ENCODE measurements around the gene DNAJB13.

DNAJB13 gene

DNA sequence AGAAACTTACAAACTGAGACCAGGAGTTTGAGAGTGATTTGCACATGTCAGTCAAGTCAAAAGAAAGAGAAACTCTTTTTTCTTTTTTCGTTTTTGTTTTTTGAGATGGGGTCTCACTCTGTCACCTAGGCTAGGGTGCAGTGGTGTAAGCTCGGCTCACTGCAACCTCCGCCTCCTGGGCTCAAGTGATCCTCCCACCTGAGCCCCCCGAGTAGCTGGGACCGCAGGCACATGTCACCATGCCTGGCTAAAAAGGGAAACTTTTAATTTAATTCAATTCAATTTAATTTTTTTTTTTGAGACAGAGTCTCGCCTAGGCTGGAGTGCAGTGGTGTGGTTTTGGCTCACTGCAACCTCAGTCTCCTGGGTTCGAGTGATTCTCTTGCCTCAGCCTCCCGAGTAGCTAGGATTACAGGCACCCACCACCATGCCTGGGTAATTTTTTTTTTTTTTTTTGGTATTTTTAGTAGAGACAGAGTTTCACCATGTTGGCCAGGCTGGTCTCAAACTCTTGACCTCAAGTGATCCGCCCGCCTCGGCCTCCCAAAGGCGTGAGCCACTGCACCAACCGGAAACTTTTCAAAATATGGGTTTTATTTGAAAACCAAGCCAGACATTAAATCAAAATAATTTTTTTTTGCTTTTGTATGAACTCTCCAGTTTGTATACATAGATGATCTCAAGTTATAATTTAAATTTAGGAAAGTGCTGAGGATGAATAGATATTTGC is 48.2 kb downstream of the DNAJB13 start:
- DNase-seq (ENCODE audit: extremely low read depth in 1 of 2, low read depth in 1 of 2): no peak

DNA sequence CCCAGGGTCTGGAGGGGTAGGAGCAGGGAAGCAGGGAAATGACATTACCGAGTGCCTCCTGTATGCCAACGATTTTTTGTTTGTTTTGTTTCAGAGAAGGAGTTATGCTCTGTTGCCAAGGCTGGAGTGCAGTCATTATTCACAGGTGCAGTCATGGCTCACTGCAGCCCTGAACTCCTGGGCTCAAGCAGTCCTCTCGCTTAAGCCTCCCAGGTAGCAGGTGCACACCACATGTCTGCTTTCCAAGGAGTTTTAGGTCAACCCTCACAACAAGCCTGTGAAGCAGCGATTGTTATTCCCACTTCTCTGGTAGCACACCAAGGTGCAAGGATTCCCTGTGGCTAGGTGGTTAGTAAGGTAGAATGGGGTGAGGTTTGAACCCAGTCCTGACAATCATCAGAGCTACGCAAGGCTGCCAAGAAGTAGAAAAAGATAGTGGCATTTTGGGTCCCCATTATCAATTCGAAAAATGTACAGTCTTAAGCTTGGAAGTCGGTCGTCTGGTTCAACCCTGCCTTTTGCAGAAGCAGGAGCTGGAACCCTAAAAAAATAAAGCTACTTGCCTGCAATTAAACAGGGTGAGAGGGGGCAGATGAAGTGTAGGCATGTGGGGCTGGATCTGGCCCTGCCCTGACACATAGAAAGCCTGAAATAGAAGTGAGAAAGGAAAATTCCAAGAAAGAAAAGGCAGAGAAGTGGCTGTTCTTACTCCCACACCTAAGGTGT is 48.9 kb downstream of the DNAJB13 start:
- no peak for DNase-seq (ENCODE audit: extremely low read depth in 1 of 2, low read depth in 1 of 2)

DNA sequence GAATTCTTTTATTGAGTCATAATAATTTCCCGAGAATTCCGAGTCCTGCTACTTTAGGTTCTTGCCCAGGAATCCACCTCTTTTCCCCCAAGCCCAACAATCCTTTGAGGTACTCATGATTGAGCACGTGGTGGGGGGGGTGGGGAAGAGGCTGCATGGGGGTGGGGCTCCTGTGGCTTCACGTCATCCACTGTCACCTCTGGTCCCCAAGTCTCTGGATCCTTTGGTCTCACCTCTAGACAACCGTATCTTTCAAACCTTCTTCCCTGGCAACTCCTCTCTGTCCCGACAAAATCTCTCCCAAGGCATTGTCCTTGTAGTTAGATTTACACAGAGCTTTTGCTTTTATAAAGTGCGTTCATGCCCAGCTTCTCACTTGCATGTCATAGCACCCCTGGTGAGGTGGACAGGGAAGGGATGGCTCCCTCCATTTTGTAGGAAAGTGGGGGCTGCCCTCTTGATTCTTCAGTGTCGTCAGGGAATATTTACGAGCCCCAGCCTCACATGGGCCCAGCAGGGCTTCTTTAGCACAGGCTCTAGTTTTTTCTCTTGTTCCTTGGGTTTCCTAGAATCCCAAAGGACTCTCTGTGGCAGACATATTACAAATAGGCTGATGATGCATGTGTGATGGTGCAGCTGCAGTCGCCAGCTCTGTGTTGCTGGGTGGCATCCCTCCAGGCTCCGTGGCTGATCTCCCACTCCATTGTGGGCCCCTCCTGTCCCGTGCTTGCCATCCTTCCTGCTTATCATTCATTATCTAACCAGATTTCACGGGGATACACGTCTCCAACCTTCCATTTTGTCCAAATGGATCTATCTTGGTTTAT is 49.7 kb downstream of the DNAJB13 start:
- DNase-seq (ENCODE audit: extremely low read depth in 1 of 2, low read depth in 1 of 2): no peak

DNA sequence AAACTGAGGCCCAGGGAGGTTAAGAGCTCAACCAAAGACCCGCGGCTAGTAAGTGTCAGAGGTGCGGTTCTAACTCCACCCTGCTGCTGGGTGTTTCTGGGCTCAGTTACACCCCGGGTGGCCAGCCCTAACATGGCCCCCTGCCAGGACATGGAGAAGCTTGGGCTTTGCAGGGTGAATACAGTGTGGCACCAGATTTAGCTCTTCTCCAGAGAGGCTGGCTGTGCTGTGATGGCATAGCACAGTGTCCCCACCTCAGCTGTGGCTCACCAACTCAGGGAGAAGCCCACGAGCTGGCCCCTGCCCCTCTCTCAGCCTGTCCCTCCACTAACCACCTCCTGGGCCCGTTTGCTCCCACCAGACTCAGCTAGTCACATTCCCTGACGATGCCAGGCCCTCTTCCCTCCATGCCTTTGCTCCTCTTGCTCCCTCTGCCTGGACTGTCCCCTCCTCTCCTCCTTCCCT is 51.0 kb downstream of the DNAJB13 start:
- DNase-seq (ENCODE audit: extremely low read depth in 1 of 2, low read depth in 1 of 2): no peak

DNA sequence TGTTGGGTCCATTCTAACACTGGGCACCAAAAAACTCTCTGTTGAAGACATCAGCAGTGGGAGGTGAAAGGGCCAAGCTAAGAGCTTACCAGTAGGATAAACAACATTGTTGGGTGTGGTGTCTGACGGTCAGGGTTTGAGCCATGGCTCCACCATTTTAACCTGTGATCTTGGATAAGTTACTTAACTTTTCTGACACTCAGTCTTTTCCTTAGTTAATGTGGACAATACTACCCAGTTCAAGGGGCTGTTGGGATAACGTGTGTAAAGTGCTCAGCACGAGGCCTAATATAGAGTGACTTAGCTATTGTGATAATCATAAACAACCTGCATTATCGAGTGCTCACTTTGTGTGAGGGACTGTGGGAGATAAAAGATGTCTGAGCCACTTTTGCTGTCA is 52.0 kb downstream of the DNAJB13 start:
- DNase-seq (ENCODE audit: extremely low read depth in 1 of 2, low read depth in 1 of 2): no peak

DNA sequence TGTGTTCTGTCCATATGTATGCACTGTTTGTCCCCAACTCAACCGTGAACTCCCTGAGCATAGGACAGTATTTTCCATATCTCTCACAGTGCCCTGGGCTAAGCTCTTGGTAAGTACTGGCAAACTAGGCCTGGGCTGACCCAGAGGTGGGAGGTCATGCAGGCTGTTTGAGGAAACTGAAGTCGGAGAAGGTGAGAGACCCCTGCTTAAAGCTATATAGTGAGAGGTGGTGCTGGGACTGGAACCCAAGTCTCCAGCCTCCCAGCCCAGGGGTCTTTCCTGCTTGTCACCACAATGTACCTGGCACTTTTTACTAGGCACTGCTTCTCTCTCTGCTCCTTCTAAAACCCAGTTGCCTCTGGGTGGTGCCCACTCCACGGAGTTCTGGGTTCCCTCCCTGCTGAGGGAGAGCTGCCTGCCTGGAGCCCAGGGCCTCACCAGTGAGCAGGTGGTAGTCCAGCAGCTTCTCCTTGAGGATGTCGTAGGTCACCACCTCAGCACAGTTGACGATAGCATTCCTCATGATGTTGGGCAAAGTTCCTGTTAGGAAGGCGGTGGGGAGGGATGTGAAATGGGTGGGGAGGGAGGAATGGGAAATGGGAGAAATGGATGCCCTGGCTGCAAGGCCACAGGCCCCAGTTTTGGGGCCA is 53.3 kb downstream of the DNAJB13 start:
- no peak for DNase-seq (ENCODE audit: extremely low read depth in 1 of 2, low read depth in 1 of 2)

DNA sequence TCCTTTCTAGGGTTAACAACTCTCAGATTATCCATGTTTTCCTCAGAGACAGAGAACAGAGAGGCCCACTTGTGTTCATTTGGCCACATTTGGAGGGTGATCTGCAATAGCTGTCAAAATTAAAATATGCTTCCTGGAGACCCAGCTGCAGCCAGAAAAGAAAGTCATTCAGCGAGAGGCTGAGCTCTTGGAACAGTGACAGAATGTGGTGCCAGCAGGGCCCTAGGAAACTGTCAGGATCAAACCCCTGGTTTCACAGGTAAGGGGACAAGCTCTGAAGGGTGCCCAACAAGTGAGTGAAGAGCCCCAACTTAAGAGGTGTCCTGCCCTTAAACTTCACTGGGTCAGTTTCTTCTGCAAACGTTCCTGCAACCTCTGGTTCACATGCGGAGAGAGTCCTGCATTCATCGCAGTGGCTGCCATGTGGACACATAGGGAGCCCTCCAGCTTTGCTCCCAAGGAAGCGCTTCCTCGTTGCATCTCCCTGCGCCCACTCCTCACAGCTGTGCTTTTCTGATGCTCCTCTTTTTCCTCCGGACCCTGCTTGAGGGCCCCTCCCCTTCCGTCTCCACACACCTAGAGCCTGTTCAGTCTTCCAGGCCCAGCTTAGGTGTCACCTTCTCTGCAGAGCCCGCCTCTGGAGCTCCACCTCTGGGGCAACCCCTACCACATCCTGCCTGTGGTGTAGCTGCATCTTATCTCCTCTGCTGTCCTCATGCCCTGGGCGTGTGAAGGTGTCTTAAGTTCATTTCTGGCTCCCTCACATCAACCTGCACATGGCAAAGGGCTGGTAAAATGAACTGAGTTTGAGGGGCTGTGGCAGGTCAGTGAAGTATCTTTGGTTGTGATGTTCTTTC is 54.2 kb downstream of the DNAJB13 start:
- DNase-seq (ENCODE audit: extremely low read depth in 1 of 2, low read depth in 1 of 2): peak; percentile 53 to 80

DNA sequence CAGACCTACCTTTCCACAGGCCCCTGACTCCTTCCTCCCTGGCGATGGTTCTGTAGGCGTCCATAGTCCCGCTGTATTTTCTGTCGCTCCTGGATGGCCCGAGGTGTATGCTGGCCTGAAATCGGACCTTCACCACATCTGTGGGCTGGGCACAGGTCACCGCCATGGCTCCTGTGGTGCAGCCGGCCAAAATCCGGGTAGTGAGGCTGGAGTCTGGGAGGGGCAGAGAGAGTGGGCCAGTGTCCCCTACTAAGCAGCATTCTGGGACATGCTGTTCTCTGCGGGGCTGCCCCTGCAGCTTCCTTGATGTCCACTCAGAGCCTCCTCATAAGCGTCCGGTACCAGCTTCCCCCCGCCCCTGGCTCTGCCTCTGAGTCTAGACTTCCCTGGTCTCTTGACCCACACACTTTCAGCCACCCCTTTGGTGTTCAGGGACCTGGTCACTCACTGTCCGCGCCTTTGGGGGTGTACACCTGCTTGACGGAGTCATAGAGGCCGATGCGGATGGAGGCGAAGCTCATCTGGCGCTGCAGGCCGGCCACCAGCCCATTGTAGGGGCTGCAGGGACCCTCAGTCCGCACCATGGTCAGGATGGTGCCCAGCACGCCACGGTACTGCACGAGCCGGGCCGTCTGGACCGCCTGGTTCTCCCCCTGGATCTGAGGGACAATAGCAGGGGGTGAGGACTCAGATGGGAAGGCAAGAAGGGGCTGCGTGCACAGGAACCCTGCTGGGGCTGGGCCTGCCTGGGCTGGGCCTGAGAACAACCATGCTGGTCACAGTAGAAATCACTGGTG is 55.1 kb downstream of the DNAJB13 start:
- no peak for DNase-seq (ENCODE audit: extremely low read depth in 1 of 2, low read depth in 1 of 2)

DNA sequence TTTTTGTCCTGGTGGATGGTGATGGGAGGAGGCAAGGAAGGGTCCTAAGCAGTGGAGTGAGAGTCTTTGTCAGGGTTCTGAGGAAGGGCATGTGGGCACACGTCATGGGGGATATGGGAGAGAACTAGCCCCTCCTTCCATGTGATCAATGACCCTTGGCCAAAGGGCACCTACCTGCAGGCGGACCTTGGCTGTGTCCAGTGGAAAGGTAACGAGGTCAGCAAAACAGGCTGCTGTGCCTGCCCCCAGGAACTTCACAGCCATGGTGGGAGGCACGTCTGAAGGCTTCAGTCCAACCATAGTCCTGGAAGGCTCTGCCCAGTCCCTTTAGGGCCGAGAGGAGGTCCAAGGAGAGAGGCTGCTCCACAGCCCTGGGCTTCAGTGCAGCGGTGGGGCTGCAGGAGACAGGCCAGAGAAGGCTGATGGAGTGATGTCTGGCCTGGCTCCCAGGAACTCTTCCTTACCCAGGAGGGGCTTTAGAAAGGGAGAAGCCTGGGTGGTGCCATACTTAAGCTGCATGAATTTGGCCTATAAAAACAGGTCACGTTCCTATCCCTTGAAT is 56.0 kb downstream of the DNAJB13 start:
- no peak for DNase-seq (ENCODE audit: extremely low read depth in 1 of 2, low read depth in 1 of 2)

DNA sequence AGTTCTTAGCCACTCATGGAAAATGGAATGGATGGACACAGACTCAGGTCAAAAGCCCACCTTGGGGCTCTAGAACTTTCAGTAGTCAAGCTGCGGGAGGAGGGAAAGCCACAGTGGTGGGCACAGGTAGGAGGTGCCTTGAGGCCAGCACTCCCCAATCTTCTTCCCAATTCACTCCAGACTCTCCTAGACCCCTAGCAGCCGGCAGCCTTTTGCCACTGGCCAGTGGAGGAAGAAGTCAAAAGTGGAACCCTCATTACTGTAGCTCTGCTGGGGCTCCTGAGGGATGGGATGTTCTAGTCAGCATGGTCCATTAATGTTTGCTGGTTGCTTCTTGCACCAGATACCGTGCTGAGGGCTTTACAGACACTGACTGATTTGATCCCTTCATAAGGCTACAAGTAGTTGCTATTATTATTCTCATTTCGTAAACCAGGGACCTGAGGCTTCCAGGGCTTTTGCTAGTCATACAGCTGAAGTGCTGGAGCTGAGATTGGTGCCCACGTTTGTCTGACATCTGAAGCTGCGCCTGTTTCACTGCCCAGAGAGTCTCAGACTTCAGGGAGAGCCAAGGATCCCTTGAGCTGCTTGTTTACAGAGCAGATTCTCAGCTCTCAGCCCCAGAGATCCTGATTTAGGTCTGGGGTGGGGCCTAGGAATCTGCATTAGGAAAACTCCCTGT is 57.0 kb downstream of the DNAJB13 start:
- no peak for DNase-seq (ENCODE audit: extremely low read depth in 1 of 2, low read depth in 1 of 2)

DNA sequence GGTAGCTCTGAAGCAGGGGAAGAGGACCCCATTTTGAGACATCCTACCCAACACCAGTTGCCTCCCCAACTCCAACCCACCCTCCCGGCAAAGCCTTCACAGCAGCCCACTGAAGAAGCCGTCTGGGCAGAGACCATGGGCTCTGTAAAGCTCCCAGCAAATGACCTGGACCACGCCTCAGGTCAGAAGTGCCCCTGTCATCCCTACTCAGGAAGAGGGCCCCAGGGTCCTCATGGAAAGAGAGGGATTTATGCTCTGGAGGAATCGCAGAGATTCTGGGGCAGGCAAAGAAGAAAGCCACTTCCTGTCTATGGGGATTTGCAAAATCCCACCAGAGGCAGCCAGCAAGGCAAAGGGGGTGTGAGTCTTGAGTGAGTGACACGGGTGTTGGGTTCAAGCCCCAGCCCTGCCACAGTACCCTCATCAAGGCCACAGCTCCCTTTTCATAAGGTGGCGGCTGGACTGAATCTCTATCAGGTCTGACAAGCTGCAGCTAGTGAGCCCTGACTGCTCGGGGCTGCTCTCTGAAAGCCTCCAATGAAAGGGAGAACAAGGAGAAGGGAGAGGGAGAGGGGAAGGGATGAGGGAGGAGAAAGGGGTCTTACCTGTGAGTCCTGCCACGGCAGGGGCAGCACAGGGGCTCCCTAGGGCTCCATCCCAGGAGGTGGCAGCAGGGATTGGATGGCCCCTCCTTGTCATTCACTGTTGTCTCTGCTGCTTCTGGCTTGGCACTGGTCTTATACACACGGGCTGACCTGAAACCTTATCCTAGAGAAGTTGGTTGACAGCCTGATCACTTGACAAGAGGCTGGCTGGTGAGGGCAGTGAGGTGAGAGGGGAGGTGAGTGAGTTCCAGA is 57.8 kb downstream of the DNAJB13 start, which contains the start of gene UCP3:
Gene UCP3, minus strand, starts transcription at position 713 of the 857 bp plus-strand sequence. CDS start 2,043 bp downstream, outside the sequence.
- DNase-seq (ENCODE audit: extremely low read depth in 1 of 2, low read depth in 1 of 2): no peak

DNA sequence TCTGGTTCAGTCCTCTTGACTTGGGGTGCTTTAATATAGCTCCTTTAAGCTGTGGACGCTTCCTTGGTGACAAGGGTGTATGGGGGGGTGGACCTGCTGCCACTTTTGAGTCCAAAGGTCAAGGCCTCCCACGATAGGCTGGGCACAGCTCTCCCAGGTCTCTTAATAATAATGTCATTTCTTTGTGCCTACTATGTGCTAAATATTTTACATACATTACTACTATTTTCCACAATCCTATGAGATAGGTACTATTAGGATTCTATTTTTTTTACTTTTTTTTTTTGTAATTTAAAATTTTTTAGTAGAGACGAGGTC is 58.4 kb downstream of the DNAJB13 start:
- DNase-seq (ENCODE audit: extremely low read depth in 1 of 2, low read depth in 1 of 2): no peak

DNA sequence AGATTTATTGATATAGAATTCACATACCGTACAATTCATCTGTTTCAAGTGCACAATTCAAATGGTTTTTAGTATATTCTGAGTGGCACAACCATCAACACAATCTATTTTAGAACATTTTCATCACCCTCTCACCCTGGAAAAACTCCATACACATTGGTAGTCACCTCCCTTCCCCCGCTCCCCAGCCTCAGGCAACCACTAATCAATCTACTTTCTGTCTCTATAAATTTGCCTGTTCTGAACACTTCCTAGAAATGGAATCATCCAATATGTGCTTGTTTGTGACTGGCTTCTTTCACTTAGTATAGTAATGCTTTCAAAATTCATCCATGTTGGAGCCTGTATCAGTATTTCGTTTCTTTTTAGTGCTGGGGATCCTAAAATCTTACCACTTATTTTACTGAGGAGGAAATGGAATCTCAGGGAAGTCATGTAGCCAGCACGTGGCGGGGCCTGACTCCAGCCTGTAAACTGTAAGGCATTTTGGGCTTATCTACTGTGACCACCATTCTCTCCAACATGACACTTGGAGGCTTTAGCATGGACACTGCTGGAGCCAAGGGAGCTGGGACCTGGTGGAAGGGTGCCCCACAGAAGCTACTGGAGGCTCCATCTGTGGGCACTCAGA is 59.0 kb downstream of the DNAJB13 start:
- DNase-seq (ENCODE audit: extremely low read depth in 1 of 2, low read depth in 1 of 2): no peak

DNA sequence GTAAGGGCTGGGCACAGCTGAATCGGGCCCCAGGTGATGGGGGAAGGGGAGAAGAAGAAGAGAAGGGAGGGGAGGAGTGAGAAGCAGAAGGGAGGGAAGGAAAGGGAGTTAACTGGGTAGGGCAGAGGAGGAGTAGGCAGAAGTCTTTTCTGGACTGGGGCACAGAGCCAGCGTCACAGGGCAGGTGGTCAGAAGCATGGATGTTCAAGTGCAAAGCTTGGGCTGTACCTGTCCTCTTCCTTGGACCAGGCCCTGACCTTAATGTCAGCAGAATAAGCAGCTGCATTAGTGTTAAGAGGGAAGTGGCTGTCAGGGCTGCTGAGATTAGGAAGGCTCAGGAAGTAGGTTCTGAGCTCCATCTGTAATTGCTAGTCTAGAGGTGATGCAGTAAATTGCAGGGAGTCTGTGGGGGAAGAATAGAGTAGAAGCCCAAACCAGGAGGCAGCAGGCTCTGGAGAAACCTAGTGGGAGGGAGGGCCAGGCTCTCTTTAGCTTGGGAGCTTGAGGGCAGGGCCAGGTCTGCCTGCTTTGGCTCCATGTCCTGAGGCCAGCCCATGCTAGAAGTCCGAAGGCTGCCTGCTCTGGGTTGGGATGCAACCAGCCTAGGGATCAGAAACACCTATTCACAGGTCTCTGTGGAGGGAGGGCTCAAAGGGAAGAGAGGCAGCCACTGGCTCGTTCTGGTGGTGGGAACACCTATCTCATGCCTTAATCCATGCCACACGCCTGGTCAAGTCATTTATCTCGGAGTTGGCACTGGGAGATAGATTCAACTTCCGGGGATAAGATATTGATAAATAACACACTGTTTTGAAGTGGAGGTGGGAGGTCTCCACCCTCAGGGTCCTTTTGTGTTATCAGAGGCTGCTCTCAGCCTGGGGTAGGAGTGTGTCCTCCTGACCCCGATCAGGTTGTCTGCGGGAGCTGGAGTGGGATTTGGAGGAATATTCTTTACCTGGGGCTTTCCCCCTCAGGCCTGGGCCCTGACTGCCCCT is 59.8 kb downstream of the DNAJB13 start:
- no peak for DNase-seq (ENCODE audit: extremely low read depth in 1 of 2, low read depth in 1 of 2)

DNA sequence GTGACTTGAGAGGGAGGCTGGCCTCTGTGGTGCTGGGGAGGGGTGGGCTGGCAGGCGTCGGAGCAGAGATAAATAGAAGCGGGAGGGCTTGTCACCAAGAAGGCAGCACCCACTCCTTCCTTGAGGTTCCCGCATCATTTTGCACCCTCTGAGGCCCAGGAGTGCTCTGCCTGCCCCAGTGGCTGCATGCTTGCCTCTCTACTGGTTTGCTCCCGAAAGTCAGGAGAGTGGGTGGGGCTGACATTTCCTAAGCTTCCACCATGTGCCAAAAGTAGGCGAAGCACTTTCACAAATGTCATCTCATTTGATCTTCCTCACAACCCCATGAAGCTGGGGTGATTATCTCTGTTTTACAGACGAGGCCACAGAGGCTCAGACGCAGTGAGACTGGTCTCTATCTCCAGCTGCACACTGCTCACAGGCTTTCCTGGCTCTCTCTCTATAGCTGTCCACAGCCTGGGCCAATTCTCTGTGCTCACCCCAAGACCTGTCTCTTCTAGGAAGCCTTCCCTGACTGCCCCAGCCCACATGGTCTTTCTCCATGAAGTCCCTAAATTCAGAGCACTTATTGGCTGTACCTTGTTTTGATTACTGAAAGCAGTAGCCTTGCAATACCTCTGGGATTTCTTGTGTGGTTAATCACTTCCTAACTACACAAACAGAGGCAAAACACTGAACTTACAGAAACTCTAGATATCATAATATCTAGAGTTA is 60.7 kb downstream of the DNAJB13 start:
- peak; percentile 48 to 67 for DNase-seq (ENCODE audit: extremely low read depth in 1 of 2, low read depth in 1 of 2)

Data from stimulated activated CD8-positive, alpha-beta memory T cell treated with anti-CD3 and anti-CD28 coated beads, Interleukin-7, amount 100 ng/mL, for 48 hours (primary cell).